Omental fat pad (tissue), 4 donors: ENCODE measurements around the gene OR6C2. TPM values are rescaled to one million over a fixed set of nuclear protein-coding genes. Genes with fewer than 3 reads are reported as not detected.
"Not testable (repeated sequence)": the region's sequence is repeated elsewhere in the genome, so short reads cannot be mapped to it uniquely, and the experiment has no call there.

Experiments
- ATAC-seq: fragments of 150-250 bp; one replicate; pipeline ENCODE4 v1.9.1; 2016; ENCODE audit warnings: mild to moderate bottlenecking, moderate library complexity; ENCODE audit not compliant: low FRiP score
- DNase-seq: peaks from one replicate; pipeline ENCODE4 v3.0.0-alpha.2; 2019; ENCODE audit warnings: low spot score
- CTCF ChIP-seq, 3 donors: fragments of 450-650 bp; IDR thresholded peaks; one replicate each; pipeline ENCODE4 v1.5.1; 2016 to 2017; ENCODE audit warnings: antibody characterized with exemption in 3 of 3, mild to moderate bottlenecking in 3 of 3, moderate library complexity in 2 of 3
- total RNA-seq, 4 donors: library from RNA; depleted of rRNA; stranded (reverse); fragments of >200 nt; gene quantifications; one replicate each; pipeline ENCODE4 v1.1.0, GENCODE V29; 2016

The OR6C2 gene
- total RNA-seq: not detected

GRCh38 chr12:55443776-55444175, at the start of gene OR6C2:
TSS of gene OR6C2 (plus strand) at chr12:55444076. CDS start at chr12:55452214, 8,138 bp downstream.
- TF ChIP-seq CTCF (IDR thresholded peaks at IDR 0.05): no peak
- no peak for DNase-seq
- no peak for ATAC-seq

- DNase-seq (no peak), ATAC-seq (no peak)
- no peak for TF ChIP-seq CTCF (IDR thresholded peaks at IDR 0.05)
Measured at GRCh38 chr12:55396326-55396725, 47.5 kb upstream of the OR6C2 start.

- TF ChIP-seq CTCF (IDR thresholded peaks at IDR 0.05): no peak
- DNase-seq (no peak), ATAC-seq (no peak)
Measured at GRCh38 chr12:55400229-55400628, 43.6 kb upstream of the OR6C2 start, which contains the start of gene OR6C65. TSS of gene OR6C65 (plus strand) at chr12:55400529. CDS start at chr12:55400529, 0 bp downstream.

GRCh38 chr12:55407866-55408265, 36.0 kb upstream of the OR6C2 start:
- ATAC-seq: no peak
- DNase-seq: no peak
- TF ChIP-seq CTCF (IDR thresholded peaks at IDR 0.05): no peak

GRCh38 chr12:55409133-55409532, 34.7 kb upstream of the OR6C2 start:
- not testable (repeated sequence) for DNase-seq, ATAC-seq

GRCh38 chr12:55412138-55412537, 31.7 kb upstream of the OR6C2 start:
- DNase-seq, ATAC-seq: not testable (repeated sequence)

- ATAC-seq, DNase-seq: not testable (repeated sequence)
Measured at GRCh38 chr12:55413498-55414388, 30.1 kb upstream of the OR6C2 start.

- DNase-seq: not testable (repeated sequence)
- ATAC-seq: peak; percentile 10
Measured at GRCh38 chr12:55414396-55414823, 29.5 kb upstream of the OR6C2 start.

- peak; percentile 28 for ATAC-seq
- DNase-seq: not testable (repeated sequence)
Measured at GRCh38 chr12:55414889-55415288, 29.0 kb upstream of the OR6C2 start.

- TF ChIP-seq CTCF (IDR thresholded peaks at IDR 0.05): no peak
- ATAC-seq (no peak), DNase-seq (no peak)
Measured at GRCh38 chr12:55416961-55417360, 26.9 kb upstream of the OR6C2 start.
